Neural crest cell (in vitro differentiated cells): ENCODE measurements around the gene CCR6. TPM values are rescaled to one million over a fixed set of nuclear protein-coding genes. Genes with fewer than 3 reads are reported as not detected.

Experiments
- DNase-seq: peaks from one replicate; pipeline ENCODE4 v3.0.0; 2021; ENCODE audit warnings: low read depth, mixed read lengths, low spot score
- H3K27ac Mint-ChIP-seq: one replicate; pipeline ENCODE4 v1.8.0; 2021; ENCODE audit warnings: mild to moderate bottlenecking, mixed read lengths; ENCODE audit not compliant: unreplicated experiment
- H3K27me3 Mint-ChIP-seq: 2 replicates; pipeline ENCODE4 v1.8.0; 2021; ENCODE audit warnings: low read depth, mild to moderate bottlenecking, mixed read lengths
- H3K36me3 Mint-ChIP-seq: 2 replicates; pipeline ENCODE4 v1.8.0; 2021; ENCODE audit warnings: low read depth, mild to moderate bottlenecking, mixed read lengths
- H3K4me1 Mint-ChIP-seq: 2 replicates; pipeline ENCODE4 v1.8.0; 2021; ENCODE audit warnings: mixed read lengths
- H3K4me3 Mint-ChIP-seq: one replicate; pipeline ENCODE4 v1.8.0; 2021; ENCODE audit warnings: mild to moderate bottlenecking, mixed read lengths
- H3K9me3 Mint-ChIP-seq: 2 replicates; pipeline ENCODE4 v1.8.0; 2021; ENCODE audit warnings: mixed read lengths
- CTCF ChIP-seq: fragments of 200-600 bp; sonication (generic); conservative IDR thresholded peaks from 2 replicates; pipeline ENCODE4 v1.5.0; 2021; ENCODE audit warnings: antibody characterized with exemption, mild to moderate bottlenecking
- total RNA-seq: library from RNA; stranded (reverse); gene quantifications from 2 replicates; pipeline ENCODE4 v1.2.1, GENCODE V29; 2021

The CCR6 gene
- total RNA-seq, 1 donor from 2014 or later: not detected

GRCh38 chr6:167145461-167145860 is 22.6 kb downstream of the CCR6 start:
- no peak for TF ChIP-seq CTCF

GRCh38 chr6:167146135-167146534 is 23.2 kb downstream of the CCR6 start:
- H3K27me3 Mint-ChIP-seq: peaks cover 33% of the 10 kb centered on the region
- TF ChIP-seq CTCF: no peak
- no peak overlapping the region for H3K4me3 Mint-ChIP-seq
- H3K9me3 Mint-ChIP-seq: peaks cover 3% of the 10 kb centered on the region
- no peaks in the 10 kb centered on the region for H3K36me3 Mint-ChIP-seq
- no peak for DNase-seq
- no peak overlapping the region for H3K27ac Mint-ChIP-seq
- H3K4me1 Mint-ChIP-seq: peaks cover 15% of the 10 kb centered on the region

More at GRCh38 chr6:167145461-167145860, 22.6 kb downstream of the CCR6 start:
- Mint-ChIP-seq H3K9me3 (peaks cover 3% of the 10 kb centered on the region), H3K4me1 (peaks cover 20% of the 10 kb centered on the region), H3K36me3 (no peaks in the 10 kb centered on the region), H3K27me3 (peaks cover 33% of the 10 kb centered on the region), H3K27ac (no peak overlapping the region), H3K4me3 (no peak overlapping the region)
- DNase-seq: no peak

GRCh38 chr6:167146977-167147376 is 24.1 kb downstream of the CCR6 start:
- H3K4me3 Mint-ChIP-seq: no peak overlapping the region
- no peak for TF ChIP-seq CTCF
- H3K36me3 Mint-ChIP-seq: no peaks in the 10 kb centered on the region
- H3K27ac Mint-ChIP-seq: no peak overlapping the region
- peaks cover 15% of the 10 kb centered on the region for H3K4me1 Mint-ChIP-seq
- DNase-seq: no peak
- peaks cover 3% of the 10 kb centered on the region for H3K9me3 Mint-ChIP-seq
- H3K27me3 Mint-ChIP-seq: peaks cover 33% of the 10 kb centered on the region

GRCh38 chr6:167148021-167148420 is 25.1 kb downstream of the CCR6 start:
- Mint-ChIP-seq H3K4me1 (peaks cover 20% of the 10 kb centered on the region), H3K4me3 (no peak overlapping the region), H3K27ac (no peak overlapping the region), H3K36me3 (no peaks in the 10 kb centered on the region), H3K27me3 (peaks cover 30% of the 10 kb centered on the region), H3K9me3 (peaks cover 3% of the 10 kb centered on the region)
- DNase-seq: no peak
- TF ChIP-seq CTCF: no peak

GRCh38 chr6:167148997-167149396 is 26.1 kb downstream of the CCR6 start:
- Mint-ChIP-seq H3K9me3 (peaks cover 3% of the 10 kb centered on the region), H3K36me3 (no peaks in the 10 kb centered on the region), H3K4me3 (no peak overlapping the region), H3K4me1 (peaks cover 27% of the 10 kb centered on the region), H3K27me3 (peaks cover 30% of the 10 kb centered on the region), H3K27ac (no peak overlapping the region)
- no peak for TF ChIP-seq CTCF
- no peak for DNase-seq
